ENCODE measurements around the gene NFIX. TPM values are rescaled to one million over a fixed set of nuclear protein-coding genes. Genes with fewer than 3 reads are reported as not detected.

NFIX gene
- total and polyA plus RNA-seq, 9 of the 15 experiments (the other 6 are each of a cell fraction or from before 2014, with no cell fraction given): 0.28 to 26.8 (median 5.4) TPM

DNA sequence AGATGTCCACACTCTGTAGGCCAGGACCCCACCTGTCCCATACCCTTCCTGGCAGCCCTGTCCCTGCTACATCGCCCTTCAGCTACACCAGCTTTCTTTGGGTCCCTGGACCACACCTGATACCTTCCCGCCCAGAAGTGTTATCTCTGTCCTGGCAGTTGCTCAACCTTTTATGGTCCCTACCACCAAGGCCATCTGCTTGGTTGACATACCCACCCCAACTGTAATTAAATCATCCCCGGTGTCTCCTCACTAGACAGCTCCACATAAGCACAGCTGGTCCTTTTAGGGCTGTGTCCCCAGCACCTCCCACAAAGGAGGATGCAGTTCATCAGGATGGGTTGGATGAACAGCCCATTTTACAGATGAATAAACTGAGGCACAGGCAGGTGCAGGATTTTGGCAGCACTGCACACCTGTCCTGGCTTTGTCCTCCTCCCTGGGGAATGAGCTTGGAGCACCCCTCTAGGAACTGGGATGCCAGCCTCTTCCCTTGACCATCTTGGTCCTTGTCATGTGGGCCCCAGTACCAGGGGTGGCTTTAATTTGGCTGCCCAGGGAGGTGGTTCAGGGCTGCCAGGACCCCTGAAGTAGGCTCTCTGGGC, 135.7 kb downstream of the NFIX start (continued):
- TF ChIP-seq NR0B1 (IDR thresholded peaks at IDR 0.05; ENCODE audit: partially characterized antibody) (no peak), MEF2A (IDR thresholded peaks at IDR 0.05; ENCODE audit: control insufficient read depth, low read depth, low read length) (no peak), MBD2 (IDR thresholded peaks at IDR 0.05; ENCODE audit: borderline replicate concordance, low read depth) (no peak), HOXB6 (CRISPR knock-in tag; IDR thresholded peaks at IDR 0.05; ENCODE audit: borderline replicate concordance) (no peak), ZSCAN32 (CRISPR knock-in tag; IDR thresholded peaks at IDR 0.05) (no peak), ZNF174 (CRISPR knock-in tag; IDR thresholded peaks at IDR 0.05) (no peak), ZNF586 (CRISPR knock-in tag; conservative IDR thresholded peaks at IDR 0.05) (no peak), PTBP1 (IDR thresholded peaks at IDR 0.05; ENCODE audit: low read depth, low read length) (0 out of 2 replicates have a peak, but pooled peaks have one; percentile 54), CBX1 (IDR thresholded peaks at IDR 0.05; ENCODE audit: low read depth) (0 out of 2 replicates have a peak, but pooled peaks have one; percentile 55), STAT5A (IDR thresholded peaks at IDR 0.05; ENCODE audit: borderline replicate concordance, low read length) (no peak), FOXK2 (conservative IDR thresholded peaks at IDR 0.05 in 1 of 2, IDR thresholded peaks at IDR 0.05 in 1 of 2; ENCODE audit: low read depth in 2 of 2) (no peak), MGA (IDR thresholded peaks at IDR 0.05) (no peak), ELF2 (CRISPR knock-in tag; IDR thresholded peaks at IDR 0.05) (no peak), BCOR (IDR thresholded peaks at IDR 0.05) (peak; percentile 95), RBFOX2 (IDR thresholded peaks at IDR 0.05; ENCODE audit: low read depth, low read length) (no peak)
- TF ChIP-seq, protein P1, sequence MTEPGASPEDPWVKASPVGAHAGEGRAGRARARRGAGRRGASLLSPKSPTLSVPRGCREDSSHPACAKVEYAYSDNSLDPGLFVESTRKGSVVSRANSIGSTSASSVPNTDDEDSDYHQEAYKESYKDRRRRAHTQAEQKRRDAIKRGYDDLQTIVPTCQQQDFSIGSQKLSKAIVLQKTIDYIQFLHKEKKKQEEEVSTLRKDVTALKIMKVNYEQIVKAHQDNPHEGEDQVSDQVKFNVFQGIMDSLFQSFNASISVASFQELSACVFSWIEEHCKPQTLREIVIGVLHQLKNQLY (CRISPR knock-in tag; conservative IDR thresholded peaks at IDR 0.05): no peak
